HepG2 (cell line): ENCODE measurements around the gene SLX9. TPM values are rescaled to one million over a fixed set of nuclear protein-coding genes. Genes with fewer than 3 reads are reported as not detected.

Experiments
- ATAC-seq: fragments of 200-7000 bp; cut with Tn5 transposase; 3 replicates; pipeline ENCODE4 v1.9.1; 2020; ENCODE audit warnings: mild to moderate bottlenecking, moderate library complexity
- BruUV-seq: library from RNA; stranded (reverse); fragments of 400-500 nt; replicated peaks from 2 replicates; lab custom pipeline; 2021; lab: Mats Ljungman, UMichigan
- CTCF ChIA-PET: fragments of 300-600 bp; formaldehyde crosslinking; extraction: SDS; loops from one replicate; lab custom pipeline; 2021; ENCODE audit warnings: low total read pairs, inconsistent platforms, low intra/inter-chr PET ratio; lab: Yijun Ruan, JAX
- POLR2A ChIA-PET: fragments of 350-600 bp; sonication (Branson Sonifier 250); formaldehyde crosslinking; loops from one replicate; lab custom pipeline; 2020; ENCODE audit warnings: antibody characterized with exemption, inconsistent platforms; lab: Yijun Ruan, JAX
- DNase-seq: peaks from one replicate; pipeline ENCODE4 v3.0.0-alpha.2; 2015; ENCODE audit warnings: low spot score
- FAIRE-seq: peaks from 3 replicates; lab custom pipeline; 2011; peaks lifted over from hg19 to GRCh38; lab: Jason Lieb, UNC
- H2AFZ ChIP-seq: one replicate; pipeline ENCODE4 v1.6.1; 2011; ENCODE audit warnings: low read length, inconsistent platforms
- H3K27ac ChIP-seq: fragments of 300-600 bp; 3 replicates; pipeline ENCODE4 v1.8.0; 2011; ENCODE audit warnings: mixed run types, mild to moderate bottlenecking, mixed read lengths, low read length, inconsistent platforms; ENCODE audit not compliant: insufficient read depth; ENCODE audit errors: extremely low read length
- H3K27me3 ChIP-seq, 2 experiments: fragments of 200-600 bp in 1 of 2; 2 replicates in 1 of 2; 3 replicates in 1 of 2; pipeline versions ENCODE4 v1.6.0 to v1.8.0; 2011; ENCODE audit warnings: low read length in 2 of 2, mild to moderate bottlenecking in 2 of 2, moderate library complexity in 2 of 2, inconsistent platforms in 1 of 2; ENCODE audit not compliant: insufficient read depth in 2 of 2, control insufficient read depth in 1 of 2
- H3K36me3 ChIP-seq, 2 experiments: fragments of 200-600 bp in 1 of 2; replicated peaks in 1 of 2; 2 replicates in 1 of 2; 3 replicates in 1 of 2; pipeline versions ENCODE4 v1.5.1 to v1.8.0; 2011; ENCODE audit warnings: low read length in 2 of 2, inconsistent platforms in 1 of 2; ENCODE audit not compliant: insufficient read depth in 2 of 2, control insufficient read depth in 1 of 2
- H3K4me1 ChIP-seq: 2 replicates; pipeline ENCODE4 v1.5.1; 2012; ENCODE audit warnings: low read length, inconsistent platforms; ENCODE audit not compliant: insufficient read depth
- H3K4me2 ChIP-seq: 2 replicates; pipeline ENCODE4 v1.6.0; 2011; ENCODE audit warnings: low read depth, low read length, inconsistent platforms
- H3K4me3 ChIP-seq, 3 experiments: fragments of 200-600 bp in 1 of 3; sonication (generic), shearing (Covaris generic) in 1 of 3; replicated peaks in 1 of 3; 2 replicates each; pipeline ENCODE4 v1.5.1; 2011 to 2016; ENCODE audit warnings: low read length in 3 of 3, inconsistent platforms in 2 of 3, low read depth in 2 of 3, mild to moderate bottlenecking in 2 of 3, control low read depth in 1 of 3, mixed read lengths in 1 of 3; ENCODE audit not compliant: insufficient read depth in 1 of 3
- H3K79me2 ChIP-seq: one replicate; pipeline ENCODE4 v1.6.1; 2011; ENCODE audit warnings: low read length, inconsistent platforms; ENCODE audit not compliant: insufficient read depth
- H3K9ac ChIP-seq: 2 replicates; pipeline ENCODE4 v1.6.0; 2011; ENCODE audit warnings: mild to moderate bottlenecking, low read depth, low read length, inconsistent platforms; ENCODE audit not compliant: insufficient read depth
- H3K9me3 ChIP-seq: 2 replicates; pipeline ENCODE4 v1.5.1; 2012; ENCODE audit warnings: mild to moderate bottlenecking, low read length
- H4K20me1 ChIP-seq: 2 replicates; pipeline ENCODE4 v1.6.0; 2011; ENCODE audit warnings: inconsistent platforms, mild to moderate bottlenecking, low read length, moderate library complexity; ENCODE audit not compliant: insufficient read depth
- HOXA7 ChIP-seq: sonication (generic); formaldehyde crosslinking; IDR thresholded peaks from 2 replicates; pipeline ENCODE4 v1.8.1; 2022; ENCODE audit warnings: mild to moderate bottlenecking, missing genetic modification reagents, moderate library complexity
- JARID2 ChIP-seq: sonication (generic); formaldehyde crosslinking; IDR thresholded peaks from 2 replicates; pipeline ENCODE4 v1.8.1; 2023; ENCODE audit warnings: missing genetic modification reagents, inconsistent platforms; ENCODE audit not compliant: insufficient replicate concordance
- MTA1 ChIP-seq: sonication (generic); formaldehyde crosslinking; IDR thresholded peaks from 2 replicates; pipeline ENCODE4 v1.4.0; 2020; ENCODE audit warnings: missing genetic modification reagents, mild to moderate bottlenecking, borderline replicate concordance
- POGZ ChIP-seq: sonication (generic); formaldehyde crosslinking; IDR thresholded peaks from 2 replicates; pipeline ENCODE4 v1.4.0; 2020; ENCODE audit warnings: mild to moderate bottlenecking, missing genetic modification reagents
- SALL1 ChIP-seq: sonication (generic); formaldehyde crosslinking; IDR thresholded peaks from 2 replicates; pipeline ENCODE4 v1.8.0; 2022; ENCODE audit warnings: mild to moderate bottlenecking, missing genetic modification reagents
- SP1 ChIP-seq, 2 experiments: fragments of 450-650 bp in 1 of 2; sonication (generic) in 1 of 2; formaldehyde crosslinking in 1 of 2; IDR thresholded peaks; 2 replicates each; pipeline versions ENCODE4 v1.4.0 to v1.6.1; 2016 to 2020; ENCODE audit warnings: missing genetic modification reagents in 1 of 2
- SRY ChIP-seq: sonication (generic); formaldehyde crosslinking; IDR thresholded peaks from 2 replicates; pipeline ENCODE4 v1.8.0; 2022; ENCODE audit warnings: mild to moderate bottlenecking, missing genetic modification reagents
- STAG1 ChIP-seq: sonication (generic); formaldehyde crosslinking; IDR thresholded peaks from 2 replicates; pipeline ENCODE4 v1.4.0; 2020; ENCODE audit warnings: missing genetic modification reagents
- ZBTB7B ChIP-seq: sonication (generic); formaldehyde crosslinking; IDR thresholded peaks from 2 replicates; pipeline ENCODE4 v1.4.0; 2020; ENCODE audit warnings: missing genetic modification reagents
- ZNF253 ChIP-seq: sonication (generic); formaldehyde crosslinking; IDR thresholded peaks from 2 replicates; pipeline ENCODE4 v1.8.0; 2022; ENCODE audit warnings: mild to moderate bottlenecking, missing genetic modification reagents, borderline replicate concordance
- ZNF263 ChIP-seq: sonication (generic); formaldehyde crosslinking; IDR thresholded peaks from 2 replicates; pipeline ENCODE4 v1.4.0; 2020; ENCODE audit warnings: missing genetic modification reagents
- ZNF281 ChIP-seq: sonication (generic); formaldehyde crosslinking; IDR thresholded peaks from 2 replicates; pipeline ENCODE4 v1.4.0; 2020; ENCODE audit warnings: missing genetic modification reagents, borderline replicate concordance
- ZXDC ChIP-seq: sonication (generic); formaldehyde crosslinking; IDR thresholded peaks from 2 replicates; pipeline ENCODE4 v1.5.0; 2020; ENCODE audit warnings: mild to moderate bottlenecking, missing genetic modification reagents
- WGBS: methylation state at CpG from one replicate; pipeline ENCODE4 v1.1.6; 2017; ENCODE audit warnings: low lambda C conversion rate; 5-methylcytosine and 5-hydroxymethylcytosine counted together
- in situ Hi-C: cut with HindIII; loops from 2 replicates; pipeline ENCODE4 v1.10.0; 2017; ENCODE audit warnings: low pct_unique_long_range_greater_than_20kb; ENCODE audit not compliant: extremely low pct_ligation_motif_present
- intact Hi-C: fragments of 100-400 bp; cut with micrococcal nuclease; formaldehyde crosslinking; loops from one replicate; pipeline ENCODE4 v1.10.0; 2022; ENCODE audit not compliant: unreplicated experiment
- polyA plus RNA-seq, 8 experiments: library from polyadenylated mRNA; depleted of rRNA in 3 of 8; stranded (reverse) in 7 of 8; unstranded in 1 of 8; fragments of >200 nt; fragmentation: Illumina TruSeq in 4 of 8; extraction: Trizol in 4 of 8; gene quantifications; 2 replicates each; pipeline versions ENCODE4 v1.2.1 to v1.2.3, GENCODE V29; 2011 to 2016; ENCODE audit warnings: low read depth in 4 of 8, missing spikeins in 1 of 8, mixed read lengths in 1 of 8; ENCODE audit not compliant: insufficient read depth in 1 of 8
- total RNA-seq, 5 experiments: library from RNA; depleted of rRNA; stranded (reverse); fragments of >200 nt; fragmentation: Illumina TruSeq; extraction: Trizol; gene quantifications; 2 replicates each; pipeline ENCODE4 v1.2.3, GENCODE V29; 2016; ENCODE audit warnings: low read depth in 1 of 5
- TF ChIP-seq, protein P1 (sequence below): sonication (generic); formaldehyde crosslinking; IDR thresholded peaks from 2 replicates; pipeline ENCODE4 v1.4.0; 2020; ENCODE audit warnings: mild to moderate bottlenecking, missing genetic modification reagents

SLX9 gene
- total and polyA plus RNA-seq, 2 of the 13 experiments (the other 11 are each of a cell fraction or from before 2014, with no cell fraction given) = 21.0 to 47.1 TPM

- ATAC-seq = peak; percentile 11
- no peaks in the 10 kb centered on the region for H4K20me1 ChIP-seq
- no peak overlapping the region for H2AFZ ChIP-seq
- ChIA-PET CTCF (no interaction called here), POLR2A (interaction anchor here (1.2 to 1.7 kb wide), 4 partner anchors 11 to 41 kb away, joined by 3 to 5 read pairs (median 4); no protein-coding TSS in a partner anchor)
- in situ Hi-C loops (no loop called here), intact Hi-C loops (no loop called here)
- H3K4me3 ChIP-seq = peak overlapping the region in 1 of 3 experiments; percentile 11; a peak in 1 of 6 replicates
- no TSS peak for BruUV-seq
- 30% methylated on average over 2 of the region's 9 CpGs for WGBS
- H3K9ac ChIP-seq = no peak overlapping the region
- H3K79me2 ChIP-seq = peaks cover 6% of the 10 kb centered on the region
- H3K4me2 ChIP-seq = peak overlapping the region; percentile 42
- FAIRE-seq = no peak
- no peaks in the 10 kb centered on the region for H3K9me3 ChIP-seq
- H3K27ac ChIP-seq = no peak overlapping the region
- DNase-seq = no peak
- H3K4me1 ChIP-seq = peaks cover 75% of the 10 kb centered on the region
- H3K27me3 ChIP-seq = peaks cover 1 to 4% of the 10 kb centered on the region in 2 experiments; a peak in 3 of 5 replicates
- no peaks in the 10 kb centered on the region for H3K36me3 ChIP-seq
- TF ChIP-seq ZNF281 (CRISPR knock-in tag) = peak; percentile 48; the same call in 1 of the 2 replicates
- no peak for TF ChIP-seq POGZ
- no peak for TF ChIP-seq ZXDC (CRISPR knock-in tag)
- 0 out of 2 replicates have a peak, but pooled peaks have one; percentile 30 for TF ChIP-seq MTA1 (CRISPR knock-in tag)
- TF ChIP-seq JARID2 = no peak
- TF ChIP-seq SALL1 (CRISPR knock-in tag) = 0 out of 2 replicates have a peak, but pooled peaks have one; percentile 24
- TF ChIP-seq HOXA7 (CRISPR knock-in tag) = no peak
- TF ChIP-seq, protein P1, sequence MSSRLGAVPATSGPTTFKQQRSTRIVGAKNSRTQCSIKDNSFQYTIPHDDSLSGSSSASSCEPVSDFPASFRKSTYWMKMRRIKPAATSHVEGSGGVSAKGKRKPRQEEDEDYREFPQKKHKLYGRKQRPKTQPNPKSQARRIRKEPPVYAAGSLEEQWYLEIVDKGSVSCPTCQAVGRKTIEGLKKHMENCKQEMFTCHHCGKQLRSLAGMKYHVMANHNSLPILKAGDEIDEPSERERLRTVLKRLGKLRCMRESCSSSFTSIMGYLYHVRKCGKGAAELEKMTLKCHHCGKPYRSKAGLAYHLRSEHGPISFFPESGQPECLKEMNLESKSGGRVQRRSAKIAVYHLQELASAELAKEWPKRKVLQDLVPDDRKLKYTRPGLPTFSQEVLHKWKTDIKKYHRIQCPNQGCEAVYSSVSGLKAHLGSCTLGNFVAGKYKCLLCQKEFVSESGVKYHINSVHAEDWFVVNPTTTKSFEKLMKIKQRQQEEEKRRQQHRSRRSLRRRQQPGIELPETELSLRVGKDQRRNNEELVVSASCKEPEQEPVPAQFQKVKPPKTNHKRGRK = no peak
- no peak for TF ChIP-seq STAG1 (CRISPR knock-in tag)
- no peak for TF ChIP-seq ZNF253 (CRISPR knock-in tag)
- 0 out of 2 replicates have a peak, but pooled peaks have one; percentile 21 for TF ChIP-seq ZBTB7B (CRISPR knock-in tag)
- 0 out of 2 replicates have a peak, but pooled peaks have one; percentile 24 for TF ChIP-seq ZNF263 (CRISPR knock-in tag)
- no peak for TF ChIP-seq SRY (CRISPR knock-in tag)
- no peak for TF ChIP-seq SP1 (IDR thresholded peaks at IDR 0.05)
- TF ChIP-seq SP1 (CRISPR knock-in tag; IDR thresholded peaks at IDR 0.05) = no peak
Measured at GRCh38 chr21:44934797-44935532, 4.9 kb upstream of the SLX9 start.
